H1 (cell line): Measurements from ENCODE around the gene NCF2. TPM values are rescaled to one million over a fixed set of nuclear protein-coding genes. Genes with fewer than 3 reads are reported as not detected.

ENCODE experiments used
- CTCF ChIA-PET: fragments of 300-600 bp; sonication (Branson Sonifier 250); formaldehyde crosslinking; loops from one replicate; lab custom pipeline; 2021; ENCODE audit not compliant: partially characterized antibody; lab: Charles Lee
- POLR2A ChIA-PET: fragments of 300-600 bp; sonication (Branson Sonifier 250); formaldehyde crosslinking; loops from one replicate; lab custom pipeline; 2021; ENCODE audit warnings: inconsistent platforms; ENCODE audit not compliant: partially characterized antibody; lab: Charles Lee
- DNase-seq, 2 experiments: peaks; one replicate each; pipeline versions ENCODE4 v3.0.0 to v3.0.0-alpha.2; 2010 to 2022; ENCODE audit warnings: low spot score in 2 of 2, low read depth in 1 of 2, mixed read lengths in 1 of 2
- FAIRE-seq: peaks from 2 replicates; lab custom pipeline; 2011; peaks lifted over from hg19 to GRCh38; lab: Jason Lieb, UNC
- H2AFZ ChIP-seq: 2 replicates; pipeline ENCODE4 v1.8.1; 2012; ENCODE audit warnings: low read length, inconsistent platforms
- H2AK5ac ChIP-seq: 2 replicates; pipeline ENCODE4 v1.6.1; 2013; ENCODE audit warnings: low read depth, low read length
- H2BK120ac ChIP-seq: replicated peaks from 2 replicates; pipeline ENCODE3; 2013; ENCODE audit warnings: low read depth, low read length, inconsistent platforms
- H2BK12ac ChIP-seq: 2 replicates; pipeline ENCODE4 v1.6.1; 2013; ENCODE audit warnings: low read depth, low read length
- H2BK15ac ChIP-seq: 2 replicates; pipeline ENCODE4 v1.6.1; 2013; ENCODE audit warnings: low read length
- H2BK20ac ChIP-seq: 2 replicates; pipeline ENCODE4 v1.6.1; 2013; ENCODE audit warnings: low read length
- H2BK5ac ChIP-seq: 2 replicates; pipeline ENCODE4 v1.6.1; 2013; ENCODE audit warnings: low read depth, low read length
- H3K14ac ChIP-seq: 2 replicates; pipeline ENCODE4 v1.6.1; 2013; ENCODE audit warnings: inconsistent platforms; ENCODE audit not compliant: insufficient read length
- H3K18ac ChIP-seq: 2 replicates; pipeline ENCODE4 v1.6.1; 2013; ENCODE audit warnings: low read length; ENCODE audit errors: extremely low read depth
- H3K23ac ChIP-seq: 2 replicates; pipeline ENCODE4 v1.6.1; 2013; ENCODE audit warnings: inconsistent platforms; ENCODE audit not compliant: insufficient read length
- H3K23me2 ChIP-seq: 2 replicates; pipeline ENCODE4 v1.6.1; 2013; ENCODE audit warnings: low read depth, low read length
- H3K27ac ChIP-seq: 2 replicates; pipeline ENCODE4 v1.6.1; 2011; ENCODE audit warnings: low read depth, low read length, inconsistent platforms
- H3K27me3 ChIP-seq, 4 experiments: replicated peaks in 1 of 4; 1 replicate in 1 of 4; 2 replicates in 3 of 4; pipeline versions ENCODE4 v1.6.1 to v1.8.1; 2011 to 2013; ENCODE audit warnings: low read length in 3 of 4, mild to moderate bottlenecking in 3 of 4, inconsistent platforms in 2 of 4, mixed read lengths in 2 of 4, moderate library complexity in 1 of 4; ENCODE audit not compliant: control insufficient read depth in 3 of 4, insufficient read depth in 3 of 4; ENCODE audit errors: extremely low read depth in 1 of 4
- H3K36me3 ChIP-seq, 4 experiments: 2 replicates each; pipeline versions ENCODE4 v1.6.1 to v1.8.1; 2011 to 2013; ENCODE audit warnings: mild to moderate bottlenecking in 4 of 4, low read length in 3 of 4, moderate library complexity in 2 of 4, control low read depth in 1 of 4, inconsistent platforms in 1 of 4; ENCODE audit not compliant: insufficient read depth in 4 of 4, control insufficient read depth in 2 of 4
- H3K4ac ChIP-seq: replicated peaks from 2 replicates; pipeline ENCODE3; 2013; ENCODE audit warnings: low read length, low read depth, mixed read lengths, inconsistent platforms; ENCODE audit not compliant: insufficient read length
- H3K4me1 ChIP-seq, 4 experiments: replicated peaks in 1 of 4; 1 replicate in 1 of 4; 2 replicates in 3 of 4; pipeline versions ENCODE4 v1.6.1 to v1.8.1; 2011 to 2013; ENCODE audit warnings: low read length in 3 of 4, inconsistent platforms in 2 of 4, mixed read lengths in 1 of 4; ENCODE audit not compliant: insufficient read depth in 4 of 4, control insufficient read depth in 3 of 4
- H3K4me2 ChIP-seq, 2 experiments: 2 replicates each; pipeline versions ENCODE4 v1.6.1 to v1.8.1; 2011 to 2013; ENCODE audit warnings: low read depth in 2 of 2, low read length in 2 of 2, control low read depth in 1 of 2, inconsistent platforms in 1 of 2, mild to moderate bottlenecking in 1 of 2; ENCODE audit not compliant: insufficient read depth in 1 of 2
- H3K4me3 ChIP-seq, 4 experiments: fragments of 200-600, 300-600 bp in 1 of 4; sonication (generic), shearing (Covaris generic), sonication (Bioruptor Twin) in 1 of 4; 2 replicates each; pipeline versions ENCODE4 v1.5.1 to v1.8.1; 2011 to 2016; ENCODE audit warnings: low read length in 4 of 4, low read depth in 3 of 4, control low read depth in 2 of 4, inconsistent platforms in 2 of 4, mild to moderate bottlenecking in 2 of 4, mixed read lengths in 1 of 4, moderate library complexity in 1 of 4; ENCODE audit not compliant: insufficient read depth in 2 of 4; ENCODE audit errors: extremely low read depth in 1 of 4
- H3K56ac ChIP-seq: replicated peaks from 2 replicates; pipeline ENCODE3; 2013; ENCODE audit warnings: low read depth, mild to moderate bottlenecking, mixed read lengths, low read length, inconsistent platforms; ENCODE audit not compliant: insufficient read length
- H3K79me1 ChIP-seq: 2 replicates; pipeline ENCODE4 v1.6.1; 2013; ENCODE audit warnings: low read depth, low read length, control low read depth
- H3K79me2 ChIP-seq, 2 experiments: 2 replicates each; pipeline versions ENCODE4 v1.6.1 to v1.8.1; 2012 to 2013; ENCODE audit warnings: low read length in 2 of 2, mild to moderate bottlenecking in 2 of 2, inconsistent platforms in 1 of 2; ENCODE audit not compliant: insufficient read depth in 2 of 2, control insufficient read depth in 1 of 2
- H3K9ac ChIP-seq, 4 experiments: replicated peaks in 1 of 4; 1 replicate in 1 of 4; 2 replicates in 3 of 4; pipeline versions ENCODE4 v1.6.1 to v1.8.1; 2011 to 2013; ENCODE audit warnings: low read depth in 3 of 4, low read length in 3 of 4, control low read depth in 2 of 4, mild to moderate bottlenecking in 2 of 4, moderate library complexity in 2 of 4, inconsistent platforms in 1 of 4; ENCODE audit errors: extremely low read depth in 1 of 4
- H3K9me3 ChIP-seq, 2 experiments: 2 replicates each; pipeline versions ENCODE4 v1.6.1 to v1.8.1; 2012 to 2013; ENCODE audit warnings: mild to moderate bottlenecking in 2 of 2, moderate library complexity in 2 of 2, control low read depth in 1 of 2, inconsistent platforms in 1 of 2, low read depth in 1 of 2, low read length in 1 of 2, mixed read lengths in 1 of 2; ENCODE audit not compliant: insufficient read depth in 2 of 2
- H4K20me1 ChIP-seq, 2 experiments: replicated peaks in 1 of 2; 2 replicates each; pipeline versions ENCODE3 to v1.8.1; 2011 to 2013; ENCODE audit warnings: inconsistent platforms in 2 of 2, low read length in 2 of 2, mild to moderate bottlenecking in 1 of 2; ENCODE audit not compliant: insufficient read depth in 2 of 2, control insufficient read depth in 1 of 2
- H4K5ac ChIP-seq: 2 replicates; pipeline ENCODE4 v1.6.1; 2013; ENCODE audit warnings: low read length, low read depth, mixed read lengths, inconsistent platforms; ENCODE audit not compliant: insufficient read length
- H4K8ac ChIP-seq: 2 replicates; pipeline ENCODE4 v1.8.0; 2013; ENCODE audit warnings: mild to moderate bottlenecking, moderate library complexity, low read length, inconsistent platforms; ENCODE audit not compliant: insufficient read depth; ENCODE audit errors: extremely low read depth
- H4K91ac ChIP-seq: replicated peaks from 2 replicates; pipeline ENCODE3; 2013; ENCODE audit warnings: low read length, mixed read lengths, inconsistent platforms; ENCODE audit not compliant: insufficient read length
- FOSL1 ChIP-seq: IDR thresholded peaks from 2 replicates; pipeline ENCODE4 v1.6.1; 2011; ENCODE audit warnings: mild to moderate bottlenecking, low read depth, low read length, moderate library complexity; ENCODE audit not compliant: insufficient read depth
- JUN ChIP-seq: IDR thresholded peaks from 2 replicates; pipeline ENCODE4 v1.6.1; 2011; ENCODE audit warnings: low read depth, mild to moderate bottlenecking, improper control_type of control experiment, low read length
- JUND ChIP-seq: IDR thresholded peaks from 2 replicates; pipeline ENCODE4 v1.6.1; 2011; ENCODE audit warnings: mild to moderate bottlenecking, improper control_type of control experiment, low read length
- KDM1A ChIP-seq: fragments of 200-600, 300-600 bp; sonication (generic); IDR thresholded peaks from 2 replicates; pipeline ENCODE4 v1.7.1; 2016; ENCODE audit warnings: mild to moderate bottlenecking, low read length, borderline replicate concordance
- RXRA ChIP-seq: IDR thresholded peaks from 2 replicates; pipeline ENCODE4 v1.6.1; 2011; ENCODE audit warnings: low read depth, mild to moderate bottlenecking, low read length, moderate library complexity; ENCODE audit not compliant: insufficient read depth
- TCF12 ChIP-seq: IDR thresholded peaks from 2 replicates; pipeline ENCODE4 v1.6.1; 2011; ENCODE audit warnings: low read depth, mild to moderate bottlenecking, low read length
- WGBS, 2 experiments: shearing (Covaris generic) in 1 of 2; methylation state at CpG; one replicate each; pipeline versions ENCODE4 v1.1.6 to v1.1.7; 2013 to 2015; ENCODE audit warnings: low lambda C conversion rate in 2 of 2, mixed read lengths in 2 of 2, inconsistent platforms in 1 of 2, low coverage in 1 of 2, missing lambda C conversion rate in 1 of 2; ENCODE audit not compliant: insufficient replicate concordance in 2 of 2, insufficient coverage in 1 of 2, insufficient read length in 1 of 2; ENCODE audit errors: extremely low coverage in 1 of 2, missing lambda C conversion rate in 1 of 2; 5-methylcytosine and 5-hydroxymethylcytosine counted together
- polyA plus RNA-seq, 7 experiments: library from polyadenylated mRNA; depleted of rRNA in 3 of 7; stranded (reverse) in 5 of 7; unstranded in 2 of 7; fragments of >200 nt in 5 of 7; fragments of 200-250 nt in 2 of 7; gene quantifications; 1 replicate in 5 of 7; 2 replicates in 1 of 7; 4 replicates in 1 of 7; pipeline versions ENCODE4 v1.2.1 to v1.2.3, GENCODE V29; 2011 to 2013; ENCODE audit warnings: missing spikeins in 2 of 7, mixed read lengths in 2 of 7
- total RNA-seq: library from RNA; stranded (reverse); fragmentation: NEBNext Ultra II Directional; extraction: Animal tissue kit (Norgen Biotek cat#: 25700); gene quantifications from 2 replicates; pipeline ENCODE4 v1.2.1, GENCODE V29; 2021

The NCF2 gene
- total and polyA plus RNA-seq, 2 of the 8 experiments (the other 6 are each of a cell fraction or from before 2014, with no cell fraction given): not detected

- H3K9me3 ChIP-seq: no peaks in the 10 kb centered on the region
- no peaks in the 10 kb centered on the region for H3K23me2 ChIP-seq
- no peak overlapping the region for H2BK12ac ChIP-seq
- H3K79me1 ChIP-seq: no peaks in the 10 kb centered on the region
- no peaks in the 10 kb centered on the region for H3K79me2 ChIP-seq
- no peak overlapping the region for H3K14ac ChIP-seq
- no peak overlapping the region for H3K56ac ChIP-seq
- H2BK15ac ChIP-seq: no peak overlapping the region
- H2BK5ac ChIP-seq: no peak overlapping the region
- no peaks in the 10 kb centered on the region for H3K4me1 ChIP-seq
- no peak overlapping the region for H4K91ac ChIP-seq
- no peak overlapping the region for H2BK20ac ChIP-seq
- no peak for TF ChIP-seq FOSL1
- TF ChIP-seq JUN: no peak
- TF ChIP-seq TCF12: no peak
- TF ChIP-seq RXRA: no peak
- TF ChIP-seq JUND: no peak
- TF ChIP-seq KDM1A: no peak
- no peaks in the 10 kb centered on the region for H3K36me3 ChIP-seq
- no peak overlapping the region for H2AK5ac ChIP-seq
- no peak for FAIRE-seq
- H3K4me3 ChIP-seq: no peak overlapping the region
- ChIA-PET CTCF (interaction anchor here (0.6 to 1.4 kb wide), 6 partner anchors 11 to 1325 kb away, joined by 3 to 4 read pairs (median 3); no protein-coding TSS in a partner anchor), POLR2A (no interaction called here)
- H3K4me2 ChIP-seq: no peak overlapping the region
- no peak overlapping the region for H3K23ac ChIP-seq
- no peak overlapping the region for H3K9ac ChIP-seq
- H4K5ac ChIP-seq: no peak overlapping the region
- no peak overlapping the region for H3K4ac ChIP-seq
- WGBS, 2 experiments: 78% methylated on average over 2 of the region's 2 CpGs; no CpG with 5 or more reads in 1 of the 2 experiments
- H2AFZ ChIP-seq: no peak overlapping the region
- H4K8ac ChIP-seq: no peak overlapping the region
- no peak overlapping the region for H3K27ac ChIP-seq
- H2BK120ac ChIP-seq: no peak overlapping the region
- DNase-seq: no peak
- no peaks in the 10 kb centered on the region for H4K20me1 ChIP-seq
- no peak overlapping the region for H3K18ac ChIP-seq
- H3K27me3 ChIP-seq: no peaks in the 10 kb centered on the region; a peak in 1 of 7 replicates
Measured at GRCh38 chr1:183598386-183598785, 8.1 kb upstream of the NCF2 start.
